Measurements from ENCODE around the gene SHANK1.

DNA sequence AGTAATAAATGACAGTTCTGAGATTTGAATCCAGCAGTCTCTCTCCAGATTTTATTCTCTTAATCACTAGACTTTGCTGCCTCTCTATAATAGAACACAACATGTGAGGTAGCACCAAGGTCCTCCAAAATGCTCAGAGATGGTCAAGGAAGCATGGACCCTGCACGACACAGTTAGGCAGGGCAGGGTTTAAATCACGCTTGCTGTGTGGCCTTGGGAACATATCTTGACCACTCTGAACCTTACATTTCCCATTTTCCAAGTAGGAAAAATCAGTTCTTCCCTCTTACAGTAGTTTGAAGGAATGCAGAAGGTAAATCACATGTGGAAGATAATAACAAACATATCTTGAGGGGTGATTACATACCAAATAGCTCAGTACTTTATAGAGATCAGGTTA is 86.2 kb downstream of the SHANK1 start:
- TF ChIP-seq, protein P1, sequence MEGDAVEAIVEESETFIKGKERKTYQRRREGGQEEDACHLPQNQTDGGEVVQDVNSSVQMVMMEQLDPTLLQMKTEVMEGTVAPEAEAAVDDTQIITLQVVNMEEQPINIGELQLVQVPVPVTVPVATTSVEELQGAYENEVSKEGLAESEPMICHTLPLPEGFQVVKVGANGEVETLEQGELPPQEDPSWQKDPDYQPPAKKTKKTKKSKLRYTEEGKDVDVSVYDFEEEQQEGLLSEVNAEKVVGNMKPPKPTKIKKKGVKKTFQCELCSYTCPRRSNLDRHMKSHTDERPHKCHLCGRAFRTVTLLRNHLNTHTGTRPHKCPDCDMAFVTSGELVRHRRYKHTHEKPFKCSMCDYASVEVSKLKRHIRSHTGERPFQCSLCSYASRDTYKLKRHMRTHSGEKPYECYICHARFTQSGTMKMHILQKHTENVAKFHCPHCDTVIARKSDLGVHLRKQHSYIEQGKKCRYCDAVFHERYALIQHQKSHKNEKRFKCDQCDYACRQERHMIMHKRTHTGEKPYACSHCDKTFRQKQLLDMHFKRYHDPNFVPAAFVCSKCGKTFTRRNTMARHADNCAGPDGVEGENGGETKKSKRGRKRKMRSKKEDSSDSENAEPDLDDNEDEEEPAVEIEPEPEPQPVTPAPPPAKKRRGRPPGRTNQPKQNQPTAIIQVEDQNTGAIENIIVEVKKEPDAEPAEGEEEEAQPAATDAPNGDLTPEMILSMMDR (IDR thresholded peaks at IDR 0.05), result no peak
- TF ChIP-seq EP300 (IDR thresholded peaks at IDR 0.05) (no peak), POLR2A (IDR thresholded peaks at IDR 0.05) (no peak)

Data from suprapubic skin (tissue), 3 donors.